Measurements from ENCODE around the gene CHST11.

CHST11 gene

GRCh38 chr12:104501660-104502059 is 44.9 kb downstream of the CHST11 start:
- in situ Hi-C loops (cut with MboI; ENCODE audit: low sequenced_read_pairs): no loop called here

- in situ Hi-C loops (cut with MboI; ENCODE audit: low sequenced_read_pairs): no loop called here
These were observed 45.5 kb downstream of the CHST11 start for GRCh38 chr12:104502217-104502616.

- in situ Hi-C loops (cut with MboI; ENCODE audit: low sequenced_read_pairs): no loop called here
These were observed 45.9 kb downstream of the CHST11 start for GRCh38 chr12:104502638-104503037.

- in situ Hi-C loops (cut with MboI; ENCODE audit: low sequenced_read_pairs): no loop called here
These were observed 46.4 kb downstream of the CHST11 start for GRCh38 chr12:104503191-104503590.

- in situ Hi-C loops (cut with MboI; ENCODE audit: low sequenced_read_pairs): no loop called here
These were observed 47.4 kb downstream of the CHST11 start for GRCh38 chr12:104504146-104504545.

- in situ Hi-C loops (cut with MboI; ENCODE audit: low sequenced_read_pairs): no loop called here
These were observed 48.5 kb downstream of the CHST11 start for GRCh38 chr12:104505095-104505818.

- in situ Hi-C loops (cut with MboI; ENCODE audit: low sequenced_read_pairs): no loop called here
These were observed 50.1 kb downstream of the CHST11 start for GRCh38 chr12:104506676-104507401.

- in situ Hi-C loops (cut with MboI; ENCODE audit: low sequenced_read_pairs): no loop called here
These were observed 50.9 kb downstream of the CHST11 start for GRCh38 chr12:104507672-104508071.

- in situ Hi-C loops (cut with MboI; ENCODE audit: low sequenced_read_pairs): no loop called here
These were observed 52.2 kb downstream of the CHST11 start for GRCh38 chr12:104508752-104509446.

GRCh38 chr12:104510145-104510872 is 53.6 kb downstream of the CHST11 start:
- in situ Hi-C loops (cut with MboI; ENCODE audit: low sequenced_read_pairs): no loop called here

GRCh38 chr12:104510873-104511440 is 54.2 kb downstream of the CHST11 start:
- in situ Hi-C loops (cut with MboI; ENCODE audit: low sequenced_read_pairs): no loop called here

GRCh38 chr12:104513681-104514080 is 56.9 kb downstream of the CHST11 start:
- in situ Hi-C loops (cut with MboI; ENCODE audit: low sequenced_read_pairs): no loop called here

GRCh38 chr12:104514092-104514810 is 57.5 kb downstream of the CHST11 start:
- in situ Hi-C loops (cut with MboI; ENCODE audit: low sequenced_read_pairs): no loop called here

- in situ Hi-C loops (cut with MboI; ENCODE audit: low sequenced_read_pairs): no loop called here
These were observed 59.2 kb downstream of the CHST11 start for GRCh38 chr12:104515899-104516298.

GRCh38 chr12:104516821-104517220 is 60.1 kb downstream of the CHST11 start:
- in situ Hi-C loops (cut with MboI; ENCODE audit: low sequenced_read_pairs): no loop called here

- in situ Hi-C loops (cut with MboI; ENCODE audit: low sequenced_read_pairs): no loop called here
These were observed 61.1 kb downstream of the CHST11 start for GRCh38 chr12:104517880-104518279.

- in situ Hi-C loops (cut with MboI; ENCODE audit: low sequenced_read_pairs): no loop called here
These were observed 62.7 kb downstream of the CHST11 start for GRCh38 chr12:104519190-104520019.

- in situ Hi-C loops (cut with MboI; ENCODE audit: low sequenced_read_pairs): no loop called here
These were observed 63.6 kb downstream of the CHST11 start for GRCh38 chr12:104520242-104520900.

- in situ Hi-C loops (cut with MboI; ENCODE audit: low sequenced_read_pairs): no loop called here
These were observed 65.0 kb downstream of the CHST11 start for GRCh38 chr12:104521731-104522130.

Data from hTERT RPE-1 (cell line).